Naive thymus-derived CD4-positive, alpha-beta T cell (primary cell): Measurements from ENCODE around the gene PGF. TPM values are rescaled to one million over a fixed set of nuclear protein-coding genes. Genes with fewer than 3 reads are reported as not detected.

ENCODE experiments used
- ATAC-seq: fragments of 150-1000 bp; cut with Tn5 transposase; 2 replicates; pipeline ENCODE4 v1.10.0; 2021; ENCODE audit warnings: mild to moderate bottlenecking, moderate library complexity
- CTCF ChIA-PET: fragments of 350-600 bp; sonication (Branson Sonifier 250); formaldehyde crosslinking; loops from one replicate; lab custom pipeline; 2021; ENCODE audit warnings: antibody characterized with exemption; lab: Charles Lee
- POLR2A ChIA-PET: fragments of 350-600 bp; sonication (Branson Sonifier 250); formaldehyde crosslinking; loops from one replicate; lab custom pipeline; 2021; ENCODE audit warnings: antibody characterized with exemption, inconsistent platforms; lab: Charles Lee
- DNase-seq, 9 donors: peaks; one replicate each; pipeline versions ENCODE4 v3.0.0 to v3.0.0-alpha.2; 2020 to 2022; ENCODE audit warnings: mixed read lengths in 1 of 9
- H3K27ac ChIP-seq: one replicate; pipeline ENCODE4 v1.7.0; 2013; ENCODE audit warnings: mild to moderate bottlenecking, low read depth, low read length, moderate library complexity
- H3K27me3 ChIP-seq, 2 donors: one replicate each; pipeline ENCODE4 v1.7.0; 2013; ENCODE audit warnings: low read length in 2 of 2, mild to moderate bottlenecking in 2 of 2, moderate library complexity in 2 of 2; ENCODE audit not compliant: control insufficient read depth in 2 of 2, insufficient read depth in 2 of 2
- H3K36me3 ChIP-seq, 3 experiments: 1 replicate in 2 of 3; 2 replicates in 1 of 3; pipeline ENCODE4 v1.7.0; 2013; ENCODE audit warnings: low read length in 3 of 3, mild to moderate bottlenecking in 3 of 3, moderate library complexity in 1 of 3; ENCODE audit not compliant: insufficient read depth in 3 of 3, control insufficient read depth in 2 of 3
- H3K4me1 ChIP-seq, 2 donors: one replicate each; pipeline ENCODE4 v1.7.0; 2013; ENCODE audit warnings: low read length in 2 of 2, mild to moderate bottlenecking in 2 of 2, moderate library complexity in 1 of 2; ENCODE audit not compliant: control insufficient read depth in 2 of 2, insufficient read depth in 2 of 2
- H3K4me3 ChIP-seq: 2 replicates; pipeline ENCODE4 v1.7.0; 2013; ENCODE audit warnings: mild to moderate bottlenecking, low read length
- H3K9me3 ChIP-seq, 3 experiments: 1 replicate in 2 of 3; 2 replicates in 1 of 3; pipeline ENCODE4 v1.7.0; 2013; ENCODE audit warnings: low read length in 3 of 3; ENCODE audit not compliant: control insufficient read depth in 2 of 3
- H3K27ac Mint-ChIP-seq, 9 donors: one replicate each; pipeline ENCODE4 v1.8.0; 2020 to 2022; ENCODE audit warnings: mixed read lengths in 9 of 9, mild to moderate bottlenecking in 8 of 9, moderate library complexity in 5 of 9, inconsistent platforms in 2 of 9
- H3K27me3 Mint-ChIP-seq, 5 donors: one replicate each; pipeline ENCODE4 v1.8.0; 2021 to 2022; ENCODE audit warnings: mixed read lengths in 5 of 5, mild to moderate bottlenecking in 1 of 5
- H3K36me3 Mint-ChIP-seq, 5 donors: one replicate each; pipeline ENCODE4 v1.8.0; 2020 to 2022; ENCODE audit warnings: mixed read lengths in 5 of 5, mild to moderate bottlenecking in 3 of 5, inconsistent platforms in 1 of 5
- H3K4me1 Mint-ChIP-seq, 7 donors: one replicate each; pipeline ENCODE4 v1.8.0; 2020 to 2022; ENCODE audit warnings: mixed read lengths in 7 of 7, mild to moderate bottlenecking in 3 of 7, inconsistent platforms in 1 of 7
- H3K4me3 Mint-ChIP-seq, 10 donors: one replicate each; pipeline ENCODE4 v1.8.0; 2020 to 2022; ENCODE audit warnings: mild to moderate bottlenecking in 10 of 10, mixed read lengths in 10 of 10, moderate library complexity in 6 of 10, inconsistent platforms in 2 of 10
- H3K9me3 Mint-ChIP-seq, 11 donors: one replicate each; pipeline ENCODE4 v1.8.0; 2020 to 2022; ENCODE audit warnings: mixed read lengths in 11 of 11, mild to moderate bottlenecking in 4 of 11, inconsistent platforms in 1 of 11, moderate library complexity in 1 of 11
- intact Hi-C, 2 donors: fragments of 100-400 bp; cut with micrococcal nuclease; formaldehyde crosslinking; loops; one replicate each; pipeline ENCODE4 v1.15.1; 2023
- polyA plus RNA-seq, 2 donors: library from polyadenylated mRNA; unstranded; fragments of 300-500 nt; fragmentation: Illumina TruSeq; gene quantifications; one replicate each; pipeline ENCODE4 v1.2.3, GENCODE V29; 2021
- total RNA-seq, 6 experiments: library from RNA in 5 of 6; stranded (reverse) in 5 of 6; gene quantifications; 1 replicate in 5 of 6; 2 replicates in 1 of 6; pipeline ENCODE4 v1.2.3 and lab custom pipeline; 2021 to 2026

The PGF gene
- total and polyA plus RNA-seq, 7 experiments from 2014 or later, result 0.17 to 0.37 (median 0.22) TPM; not detected in 4

GRCh38 chr14:74953686-74954085, 1.7 kb downstream of the PGF start:
- H3K4me1 ChIP-seq, result peaks cover 0 to 4% of the 10 kb centered on the region in 2 donors
- no peaks in the 10 kb centered on the region for H3K9me3 ChIP-seq
- H3K27me3 Mint-ChIP-seq, result peaks cover 4 to 15% (median 11%) of the 10 kb centered on the region in 5 donors
- H3K4me1 Mint-ChIP-seq, result peaks cover 0 to 5% (median 0%) of the 10 kb centered on the region in 7 donors
- H3K4me3 ChIP-seq, result no peak overlapping the region
- H3K27ac ChIP-seq, result no peak overlapping the region
- DNase-seq (no peak), ATAC-seq (no peak)
- no peaks in the 10 kb centered on the region for H3K36me3 Mint-ChIP-seq
- H3K27ac Mint-ChIP-seq, result no peak overlapping the region
- ChIA-PET CTCF (no interaction called here), POLR2A (interaction anchor here (1.0 kb wide), 1 partner anchor 12 kb away, joined by 3 read pairs; no protein-coding TSS in a partner anchor)
- intact Hi-C loops, result no loop called here
- no peaks in the 10 kb centered on the region for H3K36me3 ChIP-seq
- H3K4me3 Mint-ChIP-seq, result no peak overlapping the region
- H3K27me3 ChIP-seq, result peaks cover 0 to 8% of the 10 kb centered on the region in 2 donors
- no peaks in the 10 kb centered on the region for H3K9me3 Mint-ChIP-seq

GRCh38 chr14:74952697-74953484, 2.5 kb downstream of the PGF start:
- intact Hi-C loops, result no loop called here
- H3K27ac ChIP-seq, result no peak overlapping the region
- H3K27ac Mint-ChIP-seq, result peak overlapping the region in 1 of 9 donors; percentile 55
- H3K27me3 ChIP-seq, result peaks cover 0 to 8% of the 10 kb centered on the region in 2 donors
- no peak for DNase-seq
- no peaks in the 10 kb centered on the region for H3K9me3 Mint-ChIP-seq
- H3K36me3 ChIP-seq, result no peaks in the 10 kb centered on the region
- H3K4me3 ChIP-seq, result no peak overlapping the region
- peaks cover 0 to 4% of the 10 kb centered on the region in 2 donors for H3K4me1 ChIP-seq
- H3K36me3 Mint-ChIP-seq, result no peaks in the 10 kb centered on the region
- no peaks in the 10 kb centered on the region for H3K9me3 ChIP-seq
- H3K4me1 Mint-ChIP-seq, result peaks cover 0 to 5% (median 0%) of the 10 kb centered on the region in 7 donors
- no peak overlapping the region for H3K4me3 Mint-ChIP-seq
- CTCF ChIA-PET, result no interaction called here
- POLR2A ChIA-PET, result interaction anchor here (1.0 kb wide), 1 partner anchor 11 kb away, joined by 3 read pairs; no protein-coding TSS in a partner anchor
- ATAC-seq, result no peak
- H3K27me3 Mint-ChIP-seq, result peaks cover 4 to 15% (median 11%) of the 10 kb centered on the region in 5 donors

- H3K4me1 Mint-ChIP-seq, result peaks cover 0 to 5% (median 0%) of the 10 kb centered on the region in 7 donors
- intact Hi-C loops, result no loop called here
- Histone ChIP-seq H3K36me3 (no peaks in the 10 kb centered on the region), H3K4me1 (peaks cover 0 to 4% of the 10 kb centered on the region in 2 donors), H3K27me3 (peaks cover 0 to 8% of the 10 kb centered on the region in 2 donors), H3K27ac (no peak overlapping the region), H3K4me3 (no peak overlapping the region), H3K9me3 (no peaks in the 10 kb centered on the region)
- H3K36me3 Mint-ChIP-seq, result no peaks in the 10 kb centered on the region
- no peak overlapping the region for H3K27ac Mint-ChIP-seq
- ChIA-PET CTCF (no interaction called here), POLR2A (no interaction called here)
- DNase-seq, result no peak
- no peak overlapping the region for H3K4me3 Mint-ChIP-seq
- no peak for ATAC-seq
- peaks cover 4 to 13% (median 11%) of the 10 kb centered on the region in 5 donors for H3K27me3 Mint-ChIP-seq
- H3K9me3 Mint-ChIP-seq, result no peaks in the 10 kb centered on the region
Measured at GRCh38 chr14:74952180-74952665, 3.2 kb downstream of the PGF start.

DNA sequence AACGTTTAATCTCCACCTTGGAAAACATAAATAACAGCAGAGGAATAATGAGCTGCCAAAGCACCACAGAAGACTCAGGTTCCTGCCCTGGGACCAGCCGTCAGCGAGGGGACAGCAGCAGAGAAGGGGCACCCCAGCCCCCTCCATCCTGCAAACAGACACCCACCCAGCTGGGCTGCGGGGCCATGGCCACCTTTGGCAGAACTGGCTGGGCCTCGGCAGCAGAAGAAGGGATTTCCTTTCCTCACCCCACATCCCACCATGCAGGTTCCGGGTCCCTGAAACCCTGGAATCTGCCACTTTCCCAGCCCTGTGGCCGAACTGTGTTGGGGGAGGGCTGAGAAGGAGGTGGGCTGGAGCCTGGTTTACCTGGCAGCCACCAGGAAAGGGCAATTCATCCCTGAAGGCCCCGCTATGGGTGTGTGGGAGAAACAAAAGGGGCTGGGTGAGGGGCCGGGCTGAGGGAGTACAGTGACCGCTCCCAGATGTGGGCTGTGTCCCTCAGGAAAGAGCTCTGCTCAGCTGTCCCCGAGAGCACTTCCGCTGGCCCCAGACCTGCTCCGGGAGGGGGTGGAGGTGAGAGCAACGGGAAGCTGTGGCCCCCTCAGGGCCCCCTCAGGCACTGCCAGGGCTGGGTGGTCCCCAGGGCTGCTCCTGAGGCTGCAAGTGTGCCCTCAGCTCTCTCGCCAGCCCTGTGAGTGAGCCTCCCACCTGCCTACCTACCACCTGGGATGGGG, 3.8 kb downstream of the PGF start:
- ChIA-PET POLR2A (no interaction called here), CTCF (interaction anchor here (1.0 to 1.5 kb wide), 2 partner anchors 13 to 136 kb away, joined by 3 to 6 read pairs; no protein-coding TSS in a partner anchor)
- no peak overlapping the region for H3K27ac Mint-ChIP-seq
- no peaks in the 10 kb centered on the region for H3K36me3 Mint-ChIP-seq
- Histone ChIP-seq H3K4me1 (peaks cover 0 to 4% of the 10 kb centered on the region in 2 donors), H3K9me3 (no peaks in the 10 kb centered on the region), H3K27me3 (peaks cover 0 to 8% of the 10 kb centered on the region in 2 donors), H3K27ac (no peak overlapping the region), H3K4me3 (no peak overlapping the region), H3K36me3 (no peaks in the 10 kb centered on the region)
- DNase-seq (no peak), ATAC-seq (no peak)
- H3K4me3 Mint-ChIP-seq, result no peak overlapping the region
- no peaks in the 10 kb centered on the region for H3K9me3 Mint-ChIP-seq
- intact Hi-C loops, result no loop called here
- H3K27me3 Mint-ChIP-seq, result peaks cover 4 to 12% (median 8%) of the 10 kb centered on the region in 5 donors
- peaks cover under 1 to 6% (median 3%) of the 10 kb centered on the region in 7 donors for H3K4me1 Mint-ChIP-seq

GRCh38 chr14:74950795-74951442, 4.5 kb downstream of the PGF start:
- Mint-ChIP-seq H3K27me3 (peaks cover 0 to 7% (median 5%) of the 10 kb centered on the region in 5 donors), H3K27ac (no peak overlapping the region), H3K9me3 (no peaks in the 10 kb centered on the region), H3K4me1 (peaks cover 6 to 9% (median 7%) of the 10 kb centered on the region in 7 donors), H3K36me3 (no peaks in the 10 kb centered on the region), H3K4me3 (no peak overlapping the region)
- H3K27ac ChIP-seq, result no peak overlapping the region
- intact Hi-C loops, result no loop called here
- H3K36me3 ChIP-seq, result no peaks in the 10 kb centered on the region
- ATAC-seq (no peak), DNase-seq (no peak)
- H3K9me3 ChIP-seq, result no peaks in the 10 kb centered on the region
- no peak overlapping the region for H3K4me3 ChIP-seq
- peaks cover 0 to 4% of the 10 kb centered on the region in 2 donors for H3K4me1 ChIP-seq
- ChIA-PET CTCF (interaction anchor here (1.0 to 1.5 kb wide), 2 partner anchors 14 to 137 kb away, joined by 3 to 6 read pairs; no protein-coding TSS in a partner anchor), POLR2A (no interaction called here)
- H3K27me3 ChIP-seq, result peaks cover 0 to 8% of the 10 kb centered on the region in 2 donors
